ENCODE results near the gene KCNQ1OT1. TPM values are rescaled to one million over a fixed set of nuclear protein-coding genes. Genes with fewer than 3 reads are reported as not detected.
A peak's percentile ranks its signal among the peaks of the same experiment; 100 is the strongest.

KCNQ1OT1 gene
- total RNA-seq, 4 donors from 2014 or later: 2.5 to 4.5 (median 3.1) TPM

- no peak for TF ChIP-seq CTCF (IDR thresholded peaks at IDR 0.05)
- no peak for TF ChIP-seq EP300 (IDR thresholded peaks at IDR 0.05)
- no peak for TF ChIP-seq POLR2A (IDR thresholded peaks at IDR 0.05)
- TF ChIP-seq POLR2AphosphoS5 (IDR thresholded peaks at IDR 0.05): no peak
- Histone ChIP-seq H3K27me3 (no peaks in the 10 kb centered on the region), H3K36me3 (no peaks in the 10 kb centered on the region), H3K4me1 (peaks cover 19% of the 10 kb centered on the region), H3K27ac (no peak overlapping the region), H3K4me3 (no peak overlapping the region), H3K9me3 (no peaks in the 10 kb centered on the region)
- 73% methylated on average over 13 of the region's 18 CpGs for WGBS
- peak; percentile 44 to 70 for DNase-seq (ENCODE audit: low spot score in 2 of 2)
Observed at GRCh38 chr11:2693271-2694261, 6.2 kb downstream of the KCNQ1OT1 start.

- Histone ChIP-seq H3K27ac (no peak overlapping the region), H3K4me1 (peaks cover 15% of the 10 kb centered on the region), H3K4me3 (no peak overlapping the region), H3K36me3 (no peaks in the 10 kb centered on the region), H3K9me3 (no peaks in the 10 kb centered on the region), H3K27me3 (no peaks in the 10 kb centered on the region)
- TF ChIP-seq CTCF (IDR thresholded peaks at IDR 0.05) (no peak), EP300 (IDR thresholded peaks at IDR 0.05) (no peak), POLR2AphosphoS5 (IDR thresholded peaks at IDR 0.05) (no peak), POLR2A (IDR thresholded peaks at IDR 0.05) (no peak)
- 88% methylated on average over 3 of the region's 3 CpGs for WGBS
- DNase-seq (ENCODE audit: low spot score in 2 of 2): peak; percentile 32 to 48
Observed at GRCh38 chr11:2691991-2692875, 7.6 kb downstream of the KCNQ1OT1 start.

- peak; percentile 40 to 50 for DNase-seq (ENCODE audit: low spot score in 2 of 2)
- H3K9me3 ChIP-seq: no peaks in the 10 kb centered on the region
- no peak for TF ChIP-seq CTCF (IDR thresholded peaks at IDR 0.05)
- no peak for TF ChIP-seq POLR2AphosphoS5 (IDR thresholded peaks at IDR 0.05)
- no peak for TF ChIP-seq EP300 (IDR thresholded peaks at IDR 0.05)
- no peak for TF ChIP-seq POLR2A (IDR thresholded peaks at IDR 0.05)
- no peak overlapping the region for H3K4me3 ChIP-seq
- H3K27me3 ChIP-seq: no peaks in the 10 kb centered on the region
- peaks cover 17% of the 10 kb centered on the region for H3K4me1 ChIP-seq
- no peaks in the 10 kb centered on the region for H3K36me3 ChIP-seq
- H3K27ac ChIP-seq: no peak overlapping the region
- WGBS: 84% methylated on average over 3 of the region's 3 CpGs
Observed at GRCh38 chr11:2691355-2691761, 8.4 kb downstream of the KCNQ1OT1 start.

- peak; percentile 22 to 35 for DNase-seq (ENCODE audit: low spot score in 2 of 2)
- Histone ChIP-seq H3K4me1 (peaks cover 17% of the 10 kb centered on the region), H3K27me3 (no peaks in the 10 kb centered on the region), H3K9me3 (no peaks in the 10 kb centered on the region), H3K36me3 (no peaks in the 10 kb centered on the region), H3K4me3 (no peak overlapping the region), H3K27ac (no peak overlapping the region)
- TF ChIP-seq POLR2AphosphoS5 (IDR thresholded peaks at IDR 0.05): no peak
- WGBS: 91% methylated on average over 6 of the region's 6 CpGs
Observed at GRCh38 chr11:2690596-2691354, 9.0 kb downstream of the KCNQ1OT1 start.
